ENCODE measurements around the gene FPGS.
A peak's percentile ranks its signal among the peaks of the same experiment; 100 is the strongest.

Gene FPGS

DNA sequence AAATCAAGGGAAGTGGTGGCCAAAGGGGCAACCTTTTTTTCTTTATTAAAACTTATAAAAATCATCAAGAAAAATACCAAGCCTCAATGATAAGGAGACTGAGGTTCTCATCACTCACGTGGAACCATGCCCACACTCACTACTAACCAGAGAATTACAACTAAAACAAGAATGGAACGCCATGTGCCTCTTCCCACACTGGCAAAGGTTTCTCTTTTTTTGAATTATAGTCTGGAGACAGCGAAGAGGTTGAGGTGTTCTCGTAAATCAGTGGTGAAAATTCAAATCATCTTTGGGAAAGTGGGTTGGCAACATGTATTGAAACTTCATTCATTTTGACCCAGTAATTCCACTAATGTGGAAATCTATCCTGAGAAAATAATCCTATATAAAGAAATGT lies 19.4 kb downstream of the FPGS start:
- Histone ChIP-seq H3K4me3 (ENCODE audit: severe bottlenecking) (no peak overlapping the region), H3K4me1 (ENCODE audit: insufficient read depth, poor library complexity, severe bottlenecking) (no peaks in the 10 kb centered on the region), H3K9me3 (ENCODE audit: severe bottlenecking) (no peaks in the 10 kb centered on the region), H3K27me3 (ENCODE audit: insufficient read depth, poor library complexity, severe bottlenecking) (no peaks in the 10 kb centered on the region), H3K36me3 (ENCODE audit: low read depth) (peaks cover 6% of the 10 kb centered on the region), H3K27ac (ENCODE audit: poor library complexity, severe bottlenecking) (no peak overlapping the region)
- ATAC-seq (ENCODE audit: low read depth) = no peak
- TF ChIP-seq, protein P1, sequence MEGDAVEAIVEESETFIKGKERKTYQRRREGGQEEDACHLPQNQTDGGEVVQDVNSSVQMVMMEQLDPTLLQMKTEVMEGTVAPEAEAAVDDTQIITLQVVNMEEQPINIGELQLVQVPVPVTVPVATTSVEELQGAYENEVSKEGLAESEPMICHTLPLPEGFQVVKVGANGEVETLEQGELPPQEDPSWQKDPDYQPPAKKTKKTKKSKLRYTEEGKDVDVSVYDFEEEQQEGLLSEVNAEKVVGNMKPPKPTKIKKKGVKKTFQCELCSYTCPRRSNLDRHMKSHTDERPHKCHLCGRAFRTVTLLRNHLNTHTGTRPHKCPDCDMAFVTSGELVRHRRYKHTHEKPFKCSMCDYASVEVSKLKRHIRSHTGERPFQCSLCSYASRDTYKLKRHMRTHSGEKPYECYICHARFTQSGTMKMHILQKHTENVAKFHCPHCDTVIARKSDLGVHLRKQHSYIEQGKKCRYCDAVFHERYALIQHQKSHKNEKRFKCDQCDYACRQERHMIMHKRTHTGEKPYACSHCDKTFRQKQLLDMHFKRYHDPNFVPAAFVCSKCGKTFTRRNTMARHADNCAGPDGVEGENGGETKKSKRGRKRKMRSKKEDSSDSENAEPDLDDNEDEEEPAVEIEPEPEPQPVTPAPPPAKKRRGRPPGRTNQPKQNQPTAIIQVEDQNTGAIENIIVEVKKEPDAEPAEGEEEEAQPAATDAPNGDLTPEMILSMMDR (IDR thresholded peaks at IDR 0.05; ENCODE audit: poor library complexity, severe bottlenecking) = no peak
- no peak for DNase-seq (ENCODE audit: low spot score)

GRCh38 chr9:127825319-127826051 lies 22.8 kb downstream of the FPGS start:
- no peak overlapping the region for H3K27ac ChIP-seq (ENCODE audit: poor library complexity, severe bottlenecking)
- no peaks in the 10 kb centered on the region for H3K9me3 ChIP-seq (ENCODE audit: severe bottlenecking)
- DNase-seq (ENCODE audit: low spot score) (no peak), ATAC-seq (ENCODE audit: low read depth) (no peak)
- TF ChIP-seq, protein P1 (IDR thresholded peaks at IDR 0.05; ENCODE audit: poor library complexity, severe bottlenecking) = peak; percentile 14
- H3K36me3 ChIP-seq (ENCODE audit: low read depth) = no peaks in the 10 kb centered on the region; the same call in 1 of the 2 replicates
- no peaks in the 10 kb centered on the region for H3K4me1 ChIP-seq (ENCODE audit: insufficient read depth, poor library complexity, severe bottlenecking)
- no peaks in the 10 kb centered on the region for H3K27me3 ChIP-seq (ENCODE audit: insufficient read depth, poor library complexity, severe bottlenecking)
- no peak overlapping the region for H3K4me3 ChIP-seq (ENCODE audit: severe bottlenecking)

GRCh38 chr9:127826253-127826913 lies 23.7 kb downstream of the FPGS start:
- ATAC-seq (ENCODE audit: low read depth) (no peak), DNase-seq (ENCODE audit: low spot score) (no peak)
- Histone ChIP-seq H3K9me3 (ENCODE audit: severe bottlenecking) (no peaks in the 10 kb centered on the region), H3K27me3 (ENCODE audit: insufficient read depth, poor library complexity, severe bottlenecking) (no peaks in the 10 kb centered on the region), H3K27ac (ENCODE audit: poor library complexity, severe bottlenecking) (no peak overlapping the region), H3K36me3 (ENCODE audit: low read depth) (no peaks in the 10 kb centered on the region; the same call in 1 of the 2 replicates), H3K4me3 (ENCODE audit: severe bottlenecking) (no peak overlapping the region), H3K4me1 (ENCODE audit: insufficient read depth, poor library complexity, severe bottlenecking) (no peaks in the 10 kb centered on the region)
- TF ChIP-seq, protein P1 (IDR thresholded peaks at IDR 0.05; ENCODE audit: poor library complexity, severe bottlenecking) = no peak

GRCh38 chr9:127828262-127829031 lies 25.8 kb downstream of the FPGS start:
- Histone ChIP-seq H3K4me3 (ENCODE audit: severe bottlenecking) (no peak overlapping the region), H3K36me3 (ENCODE audit: low read depth) (no peaks in the 10 kb centered on the region; the same call in 1 of the 2 replicates), H3K9me3 (ENCODE audit: severe bottlenecking) (no peaks in the 10 kb centered on the region), H3K27me3 (ENCODE audit: insufficient read depth, poor library complexity, severe bottlenecking) (no peaks in the 10 kb centered on the region), H3K4me1 (ENCODE audit: insufficient read depth, poor library complexity, severe bottlenecking) (no peaks in the 10 kb centered on the region), H3K27ac (ENCODE audit: poor library complexity, severe bottlenecking) (no peak overlapping the region)
- TF ChIP-seq, protein P1 (IDR thresholded peaks at IDR 0.05; ENCODE audit: poor library complexity, severe bottlenecking) = no peak
- ATAC-seq (ENCODE audit: low read depth) (peak; percentile 55; the same call in 2 of the 3 replicates), DNase-seq (ENCODE audit: low spot score) (no peak)
